A549 (cell line): ENCODE results near the gene OR1L6. TPM values are rescaled to one million over a fixed set of nuclear protein-coding genes. Genes with fewer than 3 reads are reported as not detected.

Experiments
- ATAC-seq, 2 experiments: fragments of 200-7000 bp in 1 of 2; fragments of >200 bp in 1 of 2; cut with Nextera tagmentation in 1 of 2; cut with Tn5 transposase in 1 of 2; 3 replicates each; pipeline versions ENCODE4 v1.8.0 to v1.9.1; 2018 to 2020; ENCODE audit warnings: mild to moderate bottlenecking in 1 of 2, moderate library complexity in 1 of 2
- CTCF ChIA-PET: fragments of 300-600 bp; sonication (Branson Sonifier 250); formaldehyde crosslinking; extraction: SDS; loops from one replicate; lab custom pipeline; 2021; ENCODE audit warnings: antibody characterized with exemption, inconsistent platforms; lab: Yijun Ruan, JAX
- POLR2A ChIA-PET: fragments of 350-600 bp; formaldehyde crosslinking; extraction: SDS; loops from one replicate; lab custom pipeline; 2021; ENCODE audit warnings: antibody characterized with exemption, inconsistent platforms; lab: Yijun Ruan, JAX
- DNase-seq, 2 experiments: peaks; one replicate each; pipeline versions ENCODE4 v3.0.0 to v3.0.0-alpha.2; 2011 to 2016; ENCODE audit warnings: low read depth in 1 of 2, low spot score in 1 of 2
- FAIRE-seq: peaks from 2 replicates; lab custom pipeline; 2011; peaks lifted over from hg19 to GRCh38; lab: Jason Lieb, UNC
- H3K27ac ChIP-seq, 2 experiments: fragments of >200 bp; sonication (Bioruptor Twin); formaldehyde crosslinking; 3 replicates each; pipeline ENCODE4 v1.5.1; 2016 to 2017
- H3K4me1 ChIP-seq: fragments of >200 bp; sonication (Bioruptor Twin); formaldehyde crosslinking; 3 replicates; pipeline ENCODE4 v1.6.1; 2016
- H3K4me2 ChIP-seq: fragments of >200 bp; sonication (Bioruptor Twin); formaldehyde crosslinking; 3 replicates; pipeline ENCODE4 v1.6.1; 2016
- H3K4me3 ChIP-seq: fragments of >200 bp; sonication (Bioruptor Twin); formaldehyde crosslinking; 3 replicates; pipeline ENCODE4 v1.5.1; 2016
- H3K9me3 ChIP-seq: fragments of >200 bp; sonication (Bioruptor Twin); formaldehyde crosslinking; 3 replicates; pipeline ENCODE4 v1.6.1; 2016
- CBX2 ChIP-seq: fragments of 200-600 bp; sonication (generic); IDR thresholded peaks from 2 replicates; pipeline ENCODE4 v1.6.1; 2016; ENCODE audit warnings: low read depth, mild to moderate bottlenecking, borderline replicate concordance
- CEBPB ChIP-seq, 2 experiments: fragments of >200 bp in 1 of 2; sonication (Bioruptor Twin) in 1 of 2; formaldehyde crosslinking in 1 of 2; IDR thresholded peaks; 2 replicates each; pipeline ENCODE4 v1.6.1; 2012 to 2016
- E2F6 ChIP-seq: IDR thresholded peaks from 2 replicates; pipeline ENCODE4 v1.6.1; 2012; ENCODE audit warnings: low read depth, borderline replicate concordance
- EHF ChIP-seq: fragments of 250-450 bp; sonication (Bioruptor Pico); IDR thresholded peaks from 2 replicates; pipeline ENCODE4 v1.5.0; 2020; ENCODE audit warnings: mild to moderate bottlenecking
- ELK1 ChIP-seq: fragments of 150-350 bp; IDR thresholded peaks from 2 replicates; pipeline ENCODE4 v1.6.1; 2014; ENCODE audit warnings: low read depth, mild to moderate bottlenecking, low read length
- MYC ChIP-seq: IDR thresholded peaks from 2 replicates; pipeline ENCODE4 v1.6.1; 2012; ENCODE audit warnings: mild to moderate bottlenecking, inconsistent platforms, low read length, improper control_type of control experiment, borderline replicate concordance
- NFE2L2 ChIP-seq: fragments of 150-350 bp; conservative IDR thresholded peaks from 2 replicates; pipeline ENCODE4 v1.6.1; 2014; ENCODE audit warnings: low read length
- RAD21 ChIP-seq, 2 experiments: fragments of >200 bp in 1 of 2; sonication (Bioruptor Twin) in 1 of 2; formaldehyde crosslinking in 1 of 2; IDR thresholded peaks in 1 of 2; conservative IDR thresholded peaks in 1 of 2; 2 replicates in 1 of 2; 3 replicates in 1 of 2; pipeline ENCODE4 v1.6.1; 2012 to 2018; ENCODE audit warnings: inconsistent platforms in 1 of 2
- RFX5 ChIP-seq: fragments of 450-650 bp; IDR thresholded peaks from 2 replicates; pipeline ENCODE4 v1.7.1; 2014; ENCODE audit warnings: antibody characterized with exemption, mild to moderate bottlenecking, moderate library complexity
- WGBS: methylation state at CpG from one replicate; pipeline ENCODE4 v1.1.6; 2017; ENCODE audit errors: missing lambda C conversion rate; 5-methylcytosine and 5-hydroxymethylcytosine counted together
- polyA plus RNA-seq, 4 experiments: library from polyadenylated mRNA; depleted of rRNA in 3 of 4; stranded (reverse); fragments of >200 nt; fragmentation: RNase III in 1 of 4; extraction: RNeasy Plus Mini Kit Qiagen cat#74134 plus additional on column Dnase treatment in 1 of 4; gene quantifications; 2 replicates in 3 of 4; 3 replicates in 1 of 4; pipeline ENCODE4 v1.2.3, GENCODE V29; 2011 to 2017

Gene OR1L6
- polyA plus RNA-seq, 2 of the 4 experiments (the other 2 are of a cell fraction) = not detected

GRCh38 chr9:122797316-122798063 lies 55.4 kb downstream of the OR1L6 start:
- no peak for FAIRE-seq
- 35% methylated on average over 6 of the region's 6 CpGs for WGBS
- no peak overlapping the region for H3K27ac ChIP-seq
- H3K9me3 ChIP-seq = no peaks in the 10 kb centered on the region
- peak; percentile 54 to 72; a peak in 5 of 6 replicates for ATAC-seq
- peak in 1 of 2 experiments; percentile 28; a peak in 1 of 5 replicates for TF ChIP-seq RAD21 (conservative IDR thresholded peaks at IDR 0.05 in 1 of 2, IDR thresholded peaks at IDR 0.05 in 1 of 2)
- TF ChIP-seq RFX5 = no peak
- TF ChIP-seq CEBPB (IDR thresholded peaks at IDR 0.05) = no peak
- no peak for TF ChIP-seq CBX2
- TF ChIP-seq E2F6 = no peak
- TF ChIP-seq ELK1 = no peak
- TF ChIP-seq EHF (CRISPR knock-in tag) = no peak
- no peak for TF ChIP-seq MYC
- TF ChIP-seq NFE2L2 = no peak
- no peaks in the 10 kb centered on the region for H3K4me1 ChIP-seq
- H3K4me2 ChIP-seq = no peak overlapping the region
- POLR2A ChIA-PET = no interaction called here
- CTCF ChIA-PET = no interaction called here
- no peak overlapping the region for H3K4me3 ChIP-seq
- no peak for DNase-seq

Other genes starting within 250 kb of the OR1L6 start
- 0.17 and 0.21 TPM in 2 replicates for gene OR1J2, start 231.5 kb upstream of the OR1L6 start, polyA plus RNA-seq (2011; rRNA removed)
- 0.09 to 0.21 TPM in 2 of 3 replicates, not detected in the other for gene OR1J2, start 231.5 kb upstream of the OR1L6 start, polyA plus RNA-seq (2017; fragmentation: RNase III; extraction: RNeasy Plus Mini Kit Qiagen cat#74134 plus additional on column Dnase treatment)
- 0.23 and 0.30 TPM in 2 replicates for gene OR1J4, start 223.2 kb upstream of the OR1L6 start, polyA plus RNA-seq (2011; rRNA removed)
- gene OR1J4, start 223.2 kb upstream of the OR1L6 start, polyA plus RNA-seq (2017; fragmentation: RNase III; extraction: RNeasy Plus Mini Kit Qiagen cat#74134 plus additional on column Dnase treatment) = 0.17 TPM in 1 of 3 replicates, not detected in the others
- gene OR1N1, start 215.0 kb upstream of the OR1L6 start, polyA plus RNA-seq (2011; rRNA removed) = not detected in 2 replicates
- gene OR1N1, start 215.0 kb upstream of the OR1L6 start, polyA plus RNA-seq (2017; fragmentation: RNase III; extraction: RNeasy Plus Mini Kit Qiagen cat#74134 plus additional on column Dnase treatment) = not detected in 3 replicates
- not detected in 2 replicates for gene OR1N2, start 189.2 kb upstream of the OR1L6 start, polyA plus RNA-seq (2011; rRNA removed)
- not detected in 3 replicates for gene OR1N2, start 189.2 kb upstream of the OR1L6 start, polyA plus RNA-seq (2017; fragmentation: RNase III; extraction: RNeasy Plus Mini Kit Qiagen cat#74134 plus additional on column Dnase treatment)
- gene OR1L8, start 158.9 kb upstream of the OR1L6 start, polyA plus RNA-seq (2011; rRNA removed) = 0.05 TPM in 2 replicates
- gene OR1L8, start 158.9 kb upstream of the OR1L6 start, polyA plus RNA-seq (2017; fragmentation: RNase III; extraction: RNeasy Plus Mini Kit Qiagen cat#74134 plus additional on column Dnase treatment) = not detected in 3 replicates
- 0.28 and 0.50 TPM in 2 replicates for gene OR1Q1, start 127.6 kb upstream of the OR1L6 start, polyA plus RNA-seq (2011; rRNA removed)
- 0.10 to 0.11 TPM in 2 of 3 replicates, not detected in the other for gene OR1Q1, start 127.6 kb upstream of the OR1L6 start, polyA plus RNA-seq (2017; fragmentation: RNase III; extraction: RNeasy Plus Mini Kit Qiagen cat#74134 plus additional on column Dnase treatment)
- not detected in 2 replicates for gene OR1B1, start 84.7 kb upstream of the OR1L6 start, polyA plus RNA-seq (2011; rRNA removed)
- gene OR1B1, start 84.7 kb upstream of the OR1L6 start, polyA plus RNA-seq (2017; fragmentation: RNase III; extraction: RNeasy Plus Mini Kit Qiagen cat#74134 plus additional on column Dnase treatment) = not detected in 3 replicates
- not detected in 2 replicates for gene OR1L1, start 80.6 kb upstream of the OR1L6 start, polyA plus RNA-seq (2011; rRNA removed)
- not detected in 3 replicates for gene OR1L1, start 80.6 kb upstream of the OR1L6 start, polyA plus RNA-seq (2017; fragmentation: RNase III; extraction: RNeasy Plus Mini Kit Qiagen cat#74134 plus additional on column Dnase treatment)
- not detected in 2 replicates for gene OR1L3, start 67.2 kb upstream of the OR1L6 start, polyA plus RNA-seq (2011; rRNA removed)
- gene OR1L3, start 67.2 kb upstream of the OR1L6 start, polyA plus RNA-seq (2017; fragmentation: RNase III; extraction: RNeasy Plus Mini Kit Qiagen cat#74134 plus additional on column Dnase treatment) = not detected in 3 replicates
- not detected in 2 replicates for gene OR1L4, start 18.3 kb upstream of the OR1L6 start, polyA plus RNA-seq (2011; rRNA removed)
- not detected in 3 replicates for gene OR1L4, start 18.3 kb upstream of the OR1L6 start, polyA plus RNA-seq (2017; fragmentation: RNase III; extraction: RNeasy Plus Mini Kit Qiagen cat#74134 plus additional on column Dnase treatment)
- gene OR5C1, start 46.6 kb downstream of the OR1L6 start, polyA plus RNA-seq (2011; rRNA removed) = not detected in 2 replicates
- not detected in 3 replicates for gene OR5C1, start 46.6 kb downstream of the OR1L6 start, polyA plus RNA-seq (2017; fragmentation: RNase III; extraction: RNeasy Plus Mini Kit Qiagen cat#74134 plus additional on column Dnase treatment)
- gene OR1K1, start 57.8 kb downstream of the OR1L6 start, polyA plus RNA-seq (2011; rRNA removed) = not detected in 2 replicates
- not detected in 3 replicates for gene OR1K1, start 57.8 kb downstream of the OR1L6 start, polyA plus RNA-seq (2017; fragmentation: RNase III; extraction: RNeasy Plus Mini Kit Qiagen cat#74134 plus additional on column Dnase treatment)
- gene PDCL, start 86.3 kb downstream of the OR1L6 start, polyA plus RNA-seq (2011; rRNA removed) = 14.2 and 18.8 TPM in 2 replicates
- gene PDCL, start 86.3 kb downstream of the OR1L6 start, polyA plus RNA-seq (2017; fragmentation: RNase III; extraction: RNeasy Plus Mini Kit Qiagen cat#74134 plus additional on column Dnase treatment) = 21.1 to 28.1 TPM (median 25.8 TPM) in 3 replicates
- gene RC3H2, start 163.1 kb downstream of the OR1L6 start, polyA plus RNA-seq (2011; rRNA removed) = 42.5 and 43.6 TPM in 2 replicates
- 15.1 to 16.1 TPM (median 15.7 TPM) in 3 replicates for gene RC3H2, start 163.1 kb downstream of the OR1L6 start, polyA plus RNA-seq (2017; fragmentation: RNase III; extraction: RNeasy Plus Mini Kit Qiagen cat#74134 plus additional on column Dnase treatment)
- gene ZBTB6, start 171.0 kb downstream of the OR1L6 start, polyA plus RNA-seq (2011; rRNA removed) = 10.0 and 10.3 TPM in 2 replicates
- gene ZBTB6, start 171.0 kb downstream of the OR1L6 start, polyA plus RNA-seq (2017; fragmentation: RNase III; extraction: RNeasy Plus Mini Kit Qiagen cat#74134 plus additional on column Dnase treatment) = 7.7 to 9.0 TPM (median 8.9 TPM) in 3 replicates
- 9.0 and 9.3 TPM in 2 replicates for gene ZBTB26, start 189.2 kb downstream of the OR1L6 start, polyA plus RNA-seq (2011; rRNA removed)
- 3.6 to 4.3 TPM (median 4.0 TPM) in 3 replicates for gene ZBTB26, start 189.2 kb downstream of the OR1L6 start, polyA plus RNA-seq (2017; fragmentation: RNase III; extraction: RNeasy Plus Mini Kit Qiagen cat#74134 plus additional on column Dnase treatment)
- gene RABGAP1, start 198.7 kb downstream of the OR1L6 start, polyA plus RNA-seq (2011; rRNA removed) = 39.9 and 52.9 TPM in 2 replicates
- 17.5 to 17.8 TPM (median 17.5 TPM) in 3 replicates for gene RABGAP1, start 198.7 kb downstream of the OR1L6 start, polyA plus RNA-seq (2017; fragmentation: RNase III; extraction: RNeasy Plus Mini Kit Qiagen cat#74134 plus additional on column Dnase treatment)